K562 (cell line): ENCODE data around the gene CST5.

Experiments
- ATF1 ChIP-seq, 2 experiments: fragments of 450-650 bp in 1 of 2; IDR thresholded peaks; 2 replicates each; pipeline ENCODE4 v1.6.1; 2016; ENCODE audit warnings: missing compliant biosample characterization in 1 of 2, missing genetic modification characterization in 1 of 2
- NFRKB ChIP-seq: fragments of 450-650 bp; IDR thresholded peaks from 2 replicates; pipeline ENCODE4 v1.6.1; 2016; ENCODE audit warnings: low read depth
- TCF3 ChIP-seq: sonication (generic); formaldehyde crosslinking; IDR thresholded peaks from 2 replicates; pipeline ENCODE4 v1.4.0; 2020; ENCODE audit warnings: mild to moderate bottlenecking, missing genetic modification reagents

DNA sequence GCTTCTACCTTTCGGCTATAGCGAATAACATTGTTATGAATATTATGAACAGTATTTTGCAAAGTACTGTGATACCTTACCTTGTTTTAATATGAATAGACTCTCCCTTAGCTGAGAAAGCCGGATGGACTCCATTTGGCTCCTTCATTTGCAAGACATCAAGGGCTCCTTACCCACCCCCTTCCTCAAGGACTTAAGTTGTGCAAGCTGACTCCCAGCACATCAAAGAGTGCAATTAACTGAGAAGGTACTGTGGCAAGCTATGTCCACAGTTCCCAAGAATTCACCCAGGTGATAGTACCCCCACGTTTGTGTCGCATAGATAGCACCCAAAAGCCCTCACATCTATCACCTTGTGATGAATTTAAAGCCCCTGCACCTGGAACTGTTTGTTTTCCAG lies 11.2 kb downstream of the CST5 start:
- TF ChIP-seq ATF1 (CRISPR knock-in tag; IDR thresholded peaks at IDR 0.05) = no peak
- TF ChIP-seq ATF1 (tag; IDR thresholded peaks at IDR 0.05) = no peak
- no peak for TF ChIP-seq TCF3 (CRISPR knock-in tag)
- no peak for TF ChIP-seq NFRKB
